COR-L47 (cell line): ENCODE results near the gene RNPEP.
"Not testable (repeated sequence)": the region's sequence is repeated elsewhere in the genome, so short reads cannot be mapped to it uniquely, and the experiment has no call there.

ENCODE experiments used
- DNase-seq: peaks from one replicate; lab custom pipeline; 2025; lab: John Stamatoyannopoulos, UW

The RNPEP gene

GRCh38 chr1:201982623-201983379, at the start of gene RNPEP:
Gene RNPEP (plus strand): TSS chr1:201982648. CDS start chr1:201982667, 19 bp downstream.
- DNase-seq = peak; percentile 67

GRCh38 chr1:201933840-201934430, 48.5 kb upstream of the RNPEP start:
- no peak for DNase-seq

GRCh38 chr1:201937624-201938213, 44.7 kb upstream of the RNPEP start:
- DNase-seq = no peak

- DNase-seq = no peak
Observed at GRCh38 chr1:201938440-201939035, 43.9 kb upstream of the RNPEP start.

- no peak for DNase-seq
Observed at GRCh38 chr1:201939148-201939547, 43.3 kb upstream of the RNPEP start.

GRCh38 chr1:201939574-201939973, 42.9 kb upstream of the RNPEP start:
- DNase-seq = no peak

GRCh38 chr1:201940316-201940715, 42.1 kb upstream of the RNPEP start:
- not testable (repeated sequence) for DNase-seq

- DNase-seq = no peak
Observed at GRCh38 chr1:201941420-201942128, 40.9 kb upstream of the RNPEP start.

- no peak for DNase-seq
Observed at GRCh38 chr1:201942129-201942495, 40.3 kb upstream of the RNPEP start.

GRCh38 chr1:201944002-201944401, 38.4 kb upstream of the RNPEP start:
- no peak for DNase-seq

- no peak for DNase-seq
Observed at GRCh38 chr1:201944639-201945038, 37.8 kb upstream of the RNPEP start.

GRCh38 chr1:201945157-201945556, 37.3 kb upstream of the RNPEP start:
- no peak for DNase-seq

- no peak for DNase-seq
Observed at GRCh38 chr1:201945863-201946223, 36.6 kb upstream of the RNPEP start.

- DNase-seq = peak; percentile 37
Observed at GRCh38 chr1:201946224-201946908, 36.1 kb upstream of the RNPEP start, which contains the start of gene LMOD1. Gene LMOD1 (minus strand): TSS chr1:201946548. CDS start chr1:201946340, 208 bp downstream.

GRCh38 chr1:201947697-201948008, 34.8 kb upstream of the RNPEP start:
- DNase-seq = no peak

- no peak for DNase-seq
Observed at GRCh38 chr1:201949491-201949890, 33.0 kb upstream of the RNPEP start.

- peak; percentile 1 for DNase-seq
Observed at GRCh38 chr1:201954263-201955008, 28.0 kb upstream of the RNPEP start.

- peak; percentile 97 for DNase-seq
Observed at GRCh38 chr1:201955009-201955728, 27.3 kb upstream of the RNPEP start, which contains the start of gene TIMM17A. Gene TIMM17A (plus strand): TSS chr1:201955503. CDS start chr1:201955527, 24 bp downstream.

- no peak for DNase-seq
Observed at GRCh38 chr1:201955729-201956143, 26.7 kb upstream of the RNPEP start.

GRCh38 chr1:201958348-201958747, 24.1 kb upstream of the RNPEP start:
- no peak for DNase-seq
